HG02981 (cell line): Measurements from ENCODE around the gene UBASH3B.

Experiments
- ATAC-seq: cut with Tn5 transposase; IDR thresholded peaks from one replicate; pipeline ENCODE4 v1.9.1; 2021; ENCODE audit warnings: mild to moderate bottlenecking, moderate library complexity; ENCODE audit not compliant: unreplicated experiment

UBASH3B gene

DNA sequence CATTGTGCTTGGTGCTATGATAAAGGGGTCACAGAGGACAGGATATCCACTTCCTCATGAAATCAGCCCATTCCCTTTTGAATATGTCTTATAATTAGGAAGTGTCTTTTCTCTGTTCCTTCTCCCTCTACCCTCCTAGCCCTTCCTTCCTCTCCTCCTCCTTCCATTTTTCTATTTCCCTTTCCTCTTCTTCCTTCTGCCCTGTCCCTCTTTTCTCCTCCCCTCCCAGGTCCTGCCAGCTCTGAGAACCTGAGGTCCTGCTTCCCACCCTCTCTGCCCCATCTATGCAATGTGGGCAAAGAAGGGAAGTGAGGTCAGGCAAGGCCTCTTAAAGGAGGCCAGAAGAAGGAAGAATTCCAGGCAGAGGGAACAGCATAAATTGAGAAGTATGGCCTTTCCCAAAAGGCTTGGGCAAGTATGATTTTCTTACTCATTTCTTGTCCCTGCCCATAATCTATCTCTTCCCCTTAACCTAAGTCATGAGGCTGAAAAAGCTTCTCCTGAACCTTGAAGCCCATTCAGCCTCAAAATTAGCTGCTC, 7.7 kb upstream of the UBASH3B start:
- ATAC-seq, result no peak

DNA sequence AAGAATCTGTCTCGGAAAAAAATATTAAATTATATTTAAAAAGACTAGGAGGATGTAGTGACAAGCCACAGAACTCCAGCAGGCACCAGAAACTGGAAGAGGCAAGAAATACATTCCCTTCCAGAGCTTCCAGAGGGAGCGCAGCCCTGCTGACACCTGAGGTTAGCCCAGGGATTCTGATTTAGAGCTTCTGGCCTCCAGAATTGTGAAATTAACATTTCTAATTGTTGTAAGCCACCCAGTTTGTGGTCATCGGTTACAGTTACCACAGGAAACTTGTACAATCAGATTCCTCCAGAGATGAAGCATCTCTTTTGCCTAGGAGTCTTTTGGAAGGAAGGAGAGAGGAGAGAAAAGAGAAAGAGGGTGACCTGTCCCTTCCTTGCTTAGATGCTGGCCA, 6.4 kb upstream of the UBASH3B start:
- no peak for ATAC-seq

DNA sequence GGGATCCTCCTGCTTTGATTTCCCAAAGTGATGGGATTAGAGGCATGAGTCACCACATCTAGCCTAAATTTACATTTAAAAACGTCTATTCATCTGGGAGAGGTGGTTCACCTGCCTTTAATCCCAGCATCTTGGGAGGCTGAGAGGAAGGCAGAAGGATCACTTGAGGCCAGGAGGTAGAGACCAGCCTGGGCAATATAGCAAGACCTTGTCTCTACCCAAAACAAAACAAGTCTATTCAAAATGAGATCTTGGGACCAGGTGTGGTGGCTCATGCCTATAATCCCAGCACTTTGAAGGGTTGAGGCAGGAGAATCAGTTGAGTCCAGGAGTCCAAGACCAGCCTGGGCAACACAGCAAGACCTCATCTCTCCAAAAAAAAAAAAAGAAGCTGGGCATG, 4.9 kb upstream of the UBASH3B start:
- no peak for ATAC-seq

DNA sequence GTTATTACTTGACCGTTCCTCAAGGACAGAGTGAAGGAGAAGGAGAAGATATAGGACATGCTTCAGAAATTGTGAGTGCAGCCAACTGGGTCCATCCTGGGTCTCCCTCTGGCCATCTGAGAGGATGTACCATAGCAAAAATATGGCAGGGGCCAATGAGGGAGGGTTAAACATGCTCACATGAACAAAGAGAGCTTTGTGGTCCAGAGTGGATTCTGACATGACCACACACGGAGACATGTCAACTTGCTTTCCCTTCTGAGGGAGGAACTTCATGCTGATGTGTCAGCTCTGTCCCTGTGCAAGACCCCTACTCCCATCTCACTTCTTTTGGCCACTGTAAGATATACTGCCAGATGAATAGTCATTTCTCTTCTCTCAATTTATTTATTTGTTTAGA, 3.0 kb upstream of the UBASH3B start:
- no peak for ATAC-seq

- ATAC-seq, result no peak
These were observed 1.5 kb upstream of the UBASH3B start for GRCh38 chr11:122653916-122654585.

DNA sequence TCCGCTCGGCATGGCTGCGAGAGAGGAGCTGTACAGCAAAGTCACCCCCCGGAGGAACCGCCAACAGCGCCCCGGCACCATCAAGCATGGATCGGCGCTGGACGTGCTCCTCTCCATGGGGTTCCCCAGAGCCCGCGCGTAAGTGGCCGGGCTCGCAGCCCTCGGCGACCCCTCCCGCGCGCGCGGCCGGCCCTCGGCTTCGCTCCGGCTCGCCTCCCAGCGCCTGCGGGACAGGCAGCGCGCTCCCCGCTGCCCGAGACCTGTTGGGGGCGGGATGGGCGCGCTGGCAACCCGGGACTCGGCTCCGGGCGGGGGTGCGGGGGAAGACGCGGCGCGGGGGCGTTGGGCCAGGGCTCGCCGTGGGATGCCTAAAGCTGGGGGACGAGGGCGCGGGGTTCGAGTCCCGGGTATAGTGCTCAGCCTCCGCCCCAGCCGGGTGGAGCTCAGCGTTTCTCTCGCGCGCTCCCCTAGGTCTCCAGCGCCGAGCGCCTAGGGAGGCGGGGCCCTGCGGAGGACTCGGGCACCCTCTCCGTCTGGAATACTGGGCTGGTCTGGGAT, 630 bp downstream of the UBASH3B start:
- ATAC-seq, result peak; percentile 44

DNA sequence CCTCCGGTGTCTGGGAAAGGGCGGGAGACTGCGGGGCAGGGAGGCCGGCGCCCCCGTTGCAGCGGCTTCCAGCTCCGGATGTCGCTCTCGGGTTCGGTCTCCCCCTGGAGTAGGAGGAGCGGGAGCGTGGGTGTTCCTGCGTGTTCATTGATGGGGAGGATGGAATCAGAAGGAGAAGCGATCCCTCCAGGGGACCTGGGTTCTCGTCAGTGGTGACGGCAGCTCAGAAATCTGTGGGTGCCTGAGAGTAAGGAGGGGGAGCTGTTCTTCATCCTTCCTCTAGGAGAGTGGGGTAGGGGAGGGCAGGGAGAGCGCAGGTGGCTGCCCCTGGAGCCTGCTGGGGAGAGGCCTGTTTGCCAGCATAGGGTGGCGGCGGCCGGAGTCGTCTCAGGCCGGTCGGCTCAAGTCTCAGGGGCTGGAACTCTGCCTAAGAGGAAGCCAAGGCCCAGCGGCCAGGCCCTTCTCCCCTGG, 1.1 kb downstream of the UBASH3B start:
- no peak for ATAC-seq

DNA sequence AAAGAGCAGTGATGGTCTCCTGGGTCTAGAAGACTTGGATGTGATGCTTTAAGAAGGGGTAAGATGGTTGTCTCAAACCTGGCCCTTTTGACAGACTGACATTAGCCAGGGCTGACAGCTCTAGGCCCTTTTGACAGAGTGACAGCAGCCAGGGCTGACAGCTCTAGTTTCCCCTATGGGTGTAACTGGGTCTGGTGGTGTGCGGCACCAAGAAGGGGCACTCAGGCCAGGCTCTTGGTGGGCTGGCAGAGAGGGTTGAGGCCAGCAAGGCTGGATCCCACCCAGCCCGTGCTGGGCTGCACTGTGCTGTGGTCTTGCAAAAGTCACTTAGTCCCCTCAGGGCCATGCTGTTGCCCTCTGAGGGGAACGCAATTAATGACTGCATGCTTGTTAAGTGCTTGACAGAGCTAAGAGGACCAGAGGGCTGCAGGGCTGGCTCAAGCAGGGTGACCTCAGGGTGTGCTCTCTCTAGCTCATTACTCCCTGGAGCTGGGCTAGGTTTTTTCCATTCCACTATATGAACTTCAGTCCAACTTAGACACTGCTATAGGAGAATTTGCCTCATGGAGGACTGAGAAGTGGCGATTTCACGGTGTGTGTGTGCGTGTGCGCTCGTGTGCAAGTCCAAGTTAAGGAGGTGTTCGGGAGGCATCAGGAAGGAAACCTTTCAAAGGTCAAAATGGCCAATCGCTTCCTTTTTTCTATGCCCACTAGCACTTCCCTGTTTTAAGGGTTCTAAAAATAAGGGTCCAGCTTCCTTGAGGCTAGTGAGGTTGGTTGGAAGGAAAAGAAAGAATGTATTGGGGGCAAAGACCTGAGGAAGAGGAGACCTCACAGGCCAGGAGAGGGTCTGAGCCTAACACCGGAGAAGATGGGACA, 4.4 kb downstream of the UBASH3B start:
- no peak for ATAC-seq

DNA sequence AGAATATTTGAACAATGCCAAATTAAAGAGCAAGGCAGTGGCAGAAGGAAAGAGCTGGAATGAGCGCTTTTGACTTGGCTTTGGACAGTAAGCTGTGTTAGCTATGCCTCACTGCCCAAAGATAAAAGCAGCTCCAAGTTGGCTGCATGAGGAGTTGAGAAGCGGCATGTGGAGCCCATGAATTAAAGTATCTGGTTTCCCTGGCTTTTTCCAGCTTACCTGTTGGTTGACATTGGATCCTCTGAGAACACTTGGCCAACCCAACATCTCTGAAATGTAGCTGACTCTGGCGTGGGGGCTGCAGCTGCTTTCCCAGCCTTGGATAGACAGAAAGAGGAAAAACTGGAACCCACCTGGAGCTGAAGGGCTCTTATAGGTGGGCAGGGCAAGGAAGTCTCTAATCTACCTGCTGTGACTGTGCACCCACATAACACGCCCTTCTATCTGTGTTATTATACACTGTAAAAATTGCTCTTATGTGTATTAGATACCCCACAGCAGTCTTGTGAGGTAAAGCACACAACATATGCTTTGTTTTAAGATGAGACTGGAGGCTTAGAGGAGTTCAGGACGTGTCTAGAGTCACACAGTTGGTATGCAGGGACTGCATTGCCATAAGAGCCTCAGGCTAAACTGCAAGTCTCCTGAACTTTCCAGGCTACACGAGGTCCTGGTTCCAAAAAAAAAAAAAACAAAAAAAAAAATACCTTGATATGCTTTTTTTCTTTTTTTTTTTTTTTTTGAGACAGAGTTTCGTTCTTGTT, 5.8 kb downstream of the UBASH3B start:
- no peak for ATAC-seq

- no peak for ATAC-seq
These were observed 7.7 kb downstream of the UBASH3B start for GRCh38 chr11:122663056-122663740.

GRCh38 chr11:122663764-122664163, 8.2 kb downstream of the UBASH3B start:
- ATAC-seq, result no peak

DNA sequence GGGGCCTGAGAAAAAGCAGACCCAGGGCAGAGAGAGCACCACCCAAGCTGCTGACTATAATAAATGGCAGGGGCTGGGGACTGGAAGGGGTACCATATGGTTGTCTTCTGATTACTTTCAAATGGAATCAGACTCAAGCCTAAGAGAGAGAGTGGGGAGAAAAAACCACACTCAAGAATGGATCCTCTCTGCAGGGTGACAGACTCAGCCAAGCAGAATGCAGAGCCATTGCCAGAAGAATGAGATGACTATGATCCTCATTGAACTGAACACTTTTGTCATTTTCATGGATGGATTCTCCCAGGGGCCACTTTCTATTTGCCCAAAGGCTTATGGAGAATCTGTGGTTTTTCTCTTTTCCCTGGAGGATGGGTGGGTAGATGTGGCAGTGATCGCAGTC, 8.7 kb downstream of the UBASH3B start:
- ATAC-seq, result no peak

GRCh38 chr11:122665861-122666260, 10.3 kb downstream of the UBASH3B start:
- no peak for ATAC-seq

- no peak for ATAC-seq
These were observed 11.2 kb downstream of the UBASH3B start for GRCh38 chr11:122666743-122667142.

DNA sequence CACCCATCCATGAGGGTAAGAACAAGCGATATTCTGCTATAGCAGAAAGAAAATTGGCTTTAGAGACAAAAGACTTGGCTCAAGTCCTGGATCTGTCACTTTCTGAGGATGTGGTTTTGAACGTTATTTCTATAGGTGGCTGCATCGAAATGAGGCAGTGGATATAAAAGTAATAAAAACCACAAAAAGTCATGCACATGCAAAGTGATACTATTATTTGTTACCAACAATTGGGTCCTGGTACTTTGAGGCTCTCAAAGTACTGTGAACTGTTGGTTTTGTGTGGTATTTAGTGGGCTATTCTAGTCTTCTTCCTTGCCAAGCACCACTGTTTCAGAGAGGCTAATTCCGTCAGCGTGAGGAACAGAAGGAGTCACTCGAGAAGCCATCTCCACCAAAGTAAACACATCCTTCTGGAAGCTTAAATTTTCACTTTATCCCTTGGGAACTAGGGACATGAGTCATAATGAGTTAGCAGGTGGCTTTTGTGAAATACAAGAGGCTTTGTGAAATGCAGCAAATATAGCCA, 13.1 kb downstream of the UBASH3B start:
- ATAC-seq, result no peak

GRCh38 chr11:122670131-122670530, 14.6 kb downstream of the UBASH3B start:
- ATAC-seq, result no peak

GRCh38 chr11:122671400-122671891, 15.9 kb downstream of the UBASH3B start:
- no peak for ATAC-seq

- ATAC-seq, result no peak
These were observed 17.4 kb downstream of the UBASH3B start for GRCh38 chr11:122672892-122673291.

DNA sequence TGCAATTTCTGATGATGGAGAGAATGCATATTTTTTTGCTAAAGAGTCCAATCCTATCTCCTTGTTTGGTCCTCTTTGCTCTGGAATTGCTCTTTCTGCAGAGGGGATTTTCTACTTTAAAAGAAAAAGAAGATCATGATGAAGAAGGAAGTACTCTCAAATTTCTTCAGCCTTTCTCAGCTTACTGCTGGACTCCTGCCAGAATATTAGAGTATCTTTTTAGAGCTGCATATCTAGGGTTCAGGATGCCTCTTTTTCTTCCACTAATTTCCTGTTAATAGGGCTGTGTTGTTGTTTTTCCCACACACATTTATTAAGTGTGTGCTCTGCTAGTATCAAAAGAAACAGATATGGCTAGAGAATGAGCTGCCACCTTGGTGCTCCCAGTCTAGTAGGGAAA, 18.2 kb downstream of the UBASH3B start:
- no peak for ATAC-seq

DNA sequence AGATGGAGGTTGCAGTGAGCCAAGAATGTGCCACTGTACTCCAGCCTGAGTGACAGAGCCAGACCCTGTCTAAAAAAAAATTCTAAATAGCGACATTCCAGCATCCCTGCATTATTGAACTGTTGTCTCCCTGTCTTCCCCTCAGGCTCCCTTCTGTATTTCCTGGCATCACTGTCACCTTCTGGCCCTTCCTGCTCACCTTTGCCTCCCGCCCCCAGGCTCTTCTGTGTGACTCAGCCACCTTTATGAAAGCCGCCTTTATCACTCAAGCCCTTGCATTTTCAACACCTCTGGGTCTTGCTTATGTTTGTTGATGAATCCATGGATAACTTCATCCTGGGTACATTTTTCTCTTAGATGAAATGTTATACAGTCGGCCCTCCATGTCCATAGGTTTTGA, 21.1 kb downstream of the UBASH3B start:
- ATAC-seq, result no peak
